Testis (tissue), 3 donors: ENCODE measurements around the gene MATN1. TPM values are rescaled to one million over a fixed set of nuclear protein-coding genes. Genes with fewer than 3 reads are reported as not detected.

Experiments
- DNase-seq: peaks from one replicate; pipeline ENCODE4 v3.0.0-alpha.2; 2019
- H3K27ac ChIP-seq, 2 donors: fragments of 200-600 bp; sonication (generic); one replicate each; pipeline ENCODE4 v1.5.1; 2019
- H3K27me3 ChIP-seq: fragments of 200-600 bp; sonication (generic); one replicate; pipeline ENCODE4 v1.5.1; 2019
- H3K36me3 ChIP-seq: fragments of 200-600 bp; sonication (generic); one replicate; pipeline ENCODE4 v1.5.1; 2017; ENCODE audit warnings: low read depth; ENCODE audit errors: missing control alignments
- H3K4me1 ChIP-seq: fragments of 200-600 bp; sonication (generic); one replicate; pipeline ENCODE4 v1.5.1; 2019
- H3K4me3 ChIP-seq, 2 donors: fragments of 200-600 bp; sonication (generic); one replicate each; pipeline ENCODE4 v1.5.1; 2017 to 2019
- H3K9me3 ChIP-seq: fragments of 200-600 bp; sonication (generic); one replicate; pipeline ENCODE4 v1.5.1; 2017
- CTCF ChIP-seq, 3 experiments: fragments of 450-650 bp in 2 of 3; fragments of 200-600 bp in 1 of 3; sonication (generic) in 1 of 3; IDR thresholded peaks; one replicate each; pipeline ENCODE4 v1.5.1; 2016 to 2019; ENCODE audit warnings: antibody characterized with exemption in 3 of 3, mild to moderate bottlenecking in 2 of 3, moderate library complexity in 1 of 3
- POLR2A ChIP-seq: fragments of 450-650 bp; IDR thresholded peaks from one replicate; pipeline ENCODE4 v1.6.1; 2017; ENCODE audit warnings: antibody characterized with exemption, mild to moderate bottlenecking, moderate library complexity
- WGBS, 2 donors: methylation state at CpG; one replicate each; pipeline ENCODE4 v1.1.5; 2018; 5-methylcytosine and 5-hydroxymethylcytosine counted together
- intact Hi-C: fragments of 100-400 bp; cut with DNase I; formaldehyde crosslinking; loops from one replicate; pipeline ENCODE4 v1.15.1; 2023; ENCODE audit warnings: low total_unique reads
- polyA plus RNA-seq: library from polyadenylated mRNA; stranded (reverse); fragments of 350-450 nt; fragmentation: Illumina TruSeq; extraction: RNeasy Lipid Tissue Mini Kit (QIAGEN cat#74804); gene quantifications from one replicate; pipeline ENCODE4 v1.2.3, GENCODE V29; 2014; ENCODE audit warnings: low read depth, low replicate concordance; ENCODE audit not compliant: insufficient read depth
- total RNA-seq, 2 donors: library from RNA; depleted of rRNA; stranded (reverse); fragments of >200 nt; gene quantifications; one replicate each; pipeline ENCODE4 v1.2.3, GENCODE V29; 2016

Gene MATN1
- total and polyA plus RNA-seq, 3 donors from 2014 or later = 0.32 to 0.62 (median 0.55) TPM

- no peak for DNase-seq
- TF ChIP-seq POLR2A = no peak
- TF ChIP-seq CTCF (IDR thresholded peaks at IDR 0.05) = no peak
- Histone ChIP-seq H3K36me3 (no peaks in the 10 kb centered on the region), H3K27ac (no peak overlapping the region), H3K4me3 (no peak overlapping the region), H3K9me3 (no peaks in the 10 kb centered on the region), H3K4me1 (no peaks in the 10 kb centered on the region), H3K27me3 (no peaks in the 10 kb centered on the region)
- 78 to 89% methylated on average over 14 to 17 of the region's 17 CpGs for WGBS, 2 donors
- intact Hi-C loops = loop anchor here (10.0 kb wide), 1 partner anchor 186 kb away; no protein-coding TSS in a partner anchor
Observed at GRCh38 chr1:30728832-30729638, 5.7 kb upstream of the MATN1 start.

GRCh38 chr1:30728340-30728739 lies 5.0 kb upstream of the MATN1 start:
- WGBS, 2 donors = 79 to 88% methylated on average over 8 of the region's 8 CpGs
- DNase-seq = no peak
- H3K4me1 ChIP-seq = no peaks in the 10 kb centered on the region
- no peak overlapping the region for H3K4me3 ChIP-seq
- H3K9me3 ChIP-seq = no peaks in the 10 kb centered on the region
- no peak for TF ChIP-seq POLR2A
- no peak for TF ChIP-seq CTCF (IDR thresholded peaks at IDR 0.05)
- no peaks in the 10 kb centered on the region for H3K36me3 ChIP-seq
- no peak overlapping the region for H3K27ac ChIP-seq
- no peaks in the 10 kb centered on the region for H3K27me3 ChIP-seq
- intact Hi-C loops = loop anchor here (10.0 kb wide), 1 partner anchor 186 kb away; no protein-coding TSS in a partner anchor

- DNase-seq = no peak
- TF ChIP-seq POLR2A (no peak), CTCF (IDR thresholded peaks at IDR 0.05) (no peak)
- Histone ChIP-seq H3K27me3 (no peaks in the 10 kb centered on the region), H3K4me3 (no peak overlapping the region), H3K9me3 (no peaks in the 10 kb centered on the region), H3K27ac (no peak overlapping the region), H3K36me3 (no peaks in the 10 kb centered on the region), H3K4me1 (no peaks in the 10 kb centered on the region)
- 82 to 94% methylated on average over 2 of the region's 2 CpGs for WGBS, 2 donors
- intact Hi-C loops = loop anchor here (10.0 kb wide), 1 partner anchor 187 kb away; no protein-coding TSS in a partner anchor
Observed at GRCh38 chr1:30727824-30728223, 4.4 kb upstream of the MATN1 start.

- H3K4me1 ChIP-seq = no peaks in the 10 kb centered on the region
- no peaks in the 10 kb centered on the region for H3K9me3 ChIP-seq
- TF ChIP-seq CTCF (IDR thresholded peaks at IDR 0.05) = no peak
- TF ChIP-seq POLR2A = no peak
- no peaks in the 10 kb centered on the region for H3K27me3 ChIP-seq
- no peaks in the 10 kb centered on the region for H3K36me3 ChIP-seq
- intact Hi-C loops = loop anchor here (10.0 kb wide), 1 partner anchor 188 kb away; no protein-coding TSS in a partner anchor
- no peak overlapping the region for H3K4me3 ChIP-seq
- WGBS, 2 donors = 92 to 93% methylated on average over 15 of the region's 15 CpGs
- no peak overlapping the region for H3K27ac ChIP-seq
- DNase-seq = no peak
Observed at GRCh38 chr1:30726773-30727684, 3.6 kb upstream of the MATN1 start.
